Stomach (tissue), 9 donors: ENCODE data around the gene NPC1L1. TPM values are rescaled to one million over a fixed set of nuclear protein-coding genes. Genes with fewer than 3 reads are reported as not detected.

Source experiments
- DNase-seq, 2 donors: peaks; one replicate each; pipeline versions ENCODE4 v3.0.0 to v3.0.0-alpha.2; 2013 to 2019
- H3K27ac ChIP-seq, 5 donors: fragments of 200-600 bp in 4 of 5; sonication (generic) in 4 of 5; one replicate each; pipeline ENCODE4 v1.5.1; 2013 to 2019; ENCODE audit warnings: mild to moderate bottlenecking in 1 of 5, moderate library complexity in 1 of 5
- H3K27me3 ChIP-seq, 3 donors: fragments of 200-600 bp; sonication (generic); one replicate each; pipeline ENCODE4 v1.5.1; 2017 to 2019; ENCODE audit warnings: mixed run types in 1 of 3
- H3K36me3 ChIP-seq, 4 donors: fragments of 200-600 bp; sonication (generic); 1 replicate in 3 of 4; 2 replicates in 1 of 4; pipeline ENCODE4 v1.5.1; 2016 to 2019
- H3K4me1 ChIP-seq, 4 donors: fragments of 200-600 bp; sonication (generic); one replicate each; pipeline ENCODE4 v1.5.1; 2016 to 2019
- H3K4me3 ChIP-seq, 4 donors: fragments of 200-600 bp; sonication (generic) in 3 of 4; one replicate each; pipeline ENCODE4 v1.5.1; 2016 to 2019; ENCODE audit warnings: mild to moderate bottlenecking in 1 of 4
- H3K9me3 ChIP-seq, 4 donors: fragments of 200-600 bp; sonication (generic); one replicate each; pipeline ENCODE4 v1.5.1; 2016 to 2019
- CTCF ChIP-seq, 7 experiments: fragments of 450-650 bp in 4 of 7; fragments of 200-600 bp in 3 of 7; sonication (generic) in 3 of 7; IDR thresholded peaks; one replicate each; pipeline ENCODE4 v1.5.1; 2016 to 2019; ENCODE audit warnings: antibody characterized with exemption in 7 of 7, control low read depth in 2 of 7, mild to moderate bottlenecking in 1 of 7
- EP300 ChIP-seq: sonication (generic); formaldehyde crosslinking; IDR thresholded peaks from one replicate; pipeline ENCODE4 v1.6.1; 2017; ENCODE audit warnings: antibody characterized with exemption
- POLR2A ChIP-seq, 4 donors: fragments of 450-650 bp; IDR thresholded peaks; one replicate each; pipeline ENCODE4 v1.6.1; 2016; ENCODE audit warnings: antibody characterized with exemption in 4 of 4, control low read depth in 2 of 4, mild to moderate bottlenecking in 1 of 4, moderate library complexity in 1 of 4
- POLR2AphosphoS5 ChIP-seq, 3 donors: sonication (generic); formaldehyde crosslinking; IDR thresholded peaks; one replicate each; pipeline ENCODE4 v1.6.1; 2016; ENCODE audit warnings: antibody characterized with exemption in 3 of 3
- WGBS, 5 donors: extraction: QIAGEN DNeasy Blood & Tissue Kit in 3 of 5; methylation state at CpG; one replicate each; pipeline versions ENCODE4 v1.1.5 to v1.1.7; 2013 to 2018; 5-methylcytosine and 5-hydroxymethylcytosine counted together
- intact Hi-C: fragments of 100-400 bp; cut with DNase I; formaldehyde crosslinking; loops from one replicate; pipeline ENCODE4 v1.15.1; 2023; ENCODE audit warnings: low total_unique reads
- polyA plus RNA-seq, 3 donors: library from polyadenylated mRNA; stranded (reverse); fragments of 200-250 nt; gene quantifications; one replicate each; pipeline ENCODE4 v1.2.3, GENCODE V29; 2013
- total RNA-seq, 5 donors: library from RNA; depleted of rRNA; stranded (reverse); fragments of >200 nt; gene quantifications; one replicate each; pipeline versions ENCODE4 v1.1.0 to v1.2.3, GENCODE V29; 2014 to 2016
- donor health status: healthy with polysubstance abuse.
- donor health status: Bipolar disorder and iron deficiency.
- donor health status: healthy.

NPC1L1 gene
- total and polyA plus RNA-seq, 8 donors = 0.12 to 4.9 (median 1.1) TPM; not detected in 3

GRCh38 chr7:44530990-44531389 lies 10.1 kb downstream of the NPC1L1 start:
- DNase-seq = peak in 1 of 2 donors; percentile 25
- Histone ChIP-seq H3K4me3 (no peak overlapping the region), H3K4me1 (peaks cover 0 to 11% (median 2%) of the 10 kb centered on the region in 4 donors), H3K27me3 (no peaks in the 10 kb centered on the region), H3K9me3 (peaks cover 2 to 14% (median 11%) of the 10 kb centered on the region in 4 donors), H3K27ac (no peak overlapping the region), H3K36me3 (no peaks in the 10 kb centered on the region)
- TF ChIP-seq CTCF (IDR thresholded peaks at IDR 0.05) (no peak), POLR2AphosphoS5 (IDR thresholded peaks at IDR 0.05) (no peak), EP300 (no peak), POLR2A (IDR thresholded peaks at IDR 0.05) (no peak)
- intact Hi-C loops = no loop called here
- WGBS, 5 donors = 70 to 81% (median 76%) methylated on average over 10 of the region's 10 CpGs

GRCh38 chr7:44524811-44525388 lies 16.2 kb downstream of the NPC1L1 start:
- intact Hi-C loops = no loop called here
- peaks cover 7 to 35% (median 29%) of the 10 kb centered on the region in 4 donors for H3K9me3 ChIP-seq
- no peak overlapping the region for H3K27ac ChIP-seq
- no peak for DNase-seq
- H3K36me3 ChIP-seq = no peaks in the 10 kb centered on the region
- no peaks in the 10 kb centered on the region for H3K4me1 ChIP-seq
- TF ChIP-seq CTCF (IDR thresholded peaks at IDR 0.05) (no peak), POLR2AphosphoS5 (IDR thresholded peaks at IDR 0.05) (no peak), EP300 (no peak), POLR2A (IDR thresholded peaks at IDR 0.05) (no peak)
- 72 to 91% (median 86%) methylated on average over 3 of the region's 3 CpGs for WGBS, 5 donors
- no peak overlapping the region for H3K4me3 ChIP-seq
- no peaks in the 10 kb centered on the region for H3K27me3 ChIP-seq

- H3K27ac ChIP-seq = no peak overlapping the region
- no peak for TF ChIP-seq POLR2A (IDR thresholded peaks at IDR 0.05)
- no peak for TF ChIP-seq CTCF (IDR thresholded peaks at IDR 0.05)
- no peak for TF ChIP-seq EP300
- TF ChIP-seq POLR2AphosphoS5 (IDR thresholded peaks at IDR 0.05) = no peak
- intact Hi-C loops = no loop called here
- H3K9me3 ChIP-seq = peaks cover 7 to 34% (median 29%) of the 10 kb centered on the region in 4 donors
- DNase-seq = no peak
- no peaks in the 10 kb centered on the region for H3K4me1 ChIP-seq
- WGBS, 5 donors = 79 to 90% (median 87%) methylated on average over 3 of the region's 3 CpGs
- H3K4me3 ChIP-seq = no peak overlapping the region
- no peaks in the 10 kb centered on the region for H3K36me3 ChIP-seq
- H3K27me3 ChIP-seq = no peaks in the 10 kb centered on the region
Measured at GRCh38 chr7:44522315-44522714, 18.8 kb downstream of the NPC1L1 start.

- no peak overlapping the region for H3K4me3 ChIP-seq
- H3K36me3 ChIP-seq = no peaks in the 10 kb centered on the region
- 81 to 93% (median 83%) methylated on average over 15 of the region's 15 CpGs for WGBS, 5 donors
- no peak overlapping the region for H3K27ac ChIP-seq
- H3K27me3 ChIP-seq = no peaks in the 10 kb centered on the region
- H3K4me1 ChIP-seq = no peaks in the 10 kb centered on the region
- DNase-seq = peak in 1 of 2 donors; percentile 16
- peaks cover 7 to 26% (median 23%) of the 10 kb centered on the region in 4 donors for H3K9me3 ChIP-seq
- TF ChIP-seq POLR2A (IDR thresholded peaks at IDR 0.05) = no peak
- TF ChIP-seq POLR2AphosphoS5 (IDR thresholded peaks at IDR 0.05) = no peak
- TF ChIP-seq CTCF (IDR thresholded peaks at IDR 0.05) = no peak
- TF ChIP-seq EP300 = no peak
- intact Hi-C loops = no loop called here
Measured at GRCh38 chr7:44521347-44522095, 19.6 kb downstream of the NPC1L1 start.
